IPS DF 19.7 (cell line): ENCODE data around the gene SNTB2.

Experiments used
- DNase-seq: peaks from one replicate; pipeline ENCODE4 v3.0.0-alpha.2; 2013; ENCODE audit warnings: low read depth, low spot score

Gene SNTB2

DNA sequence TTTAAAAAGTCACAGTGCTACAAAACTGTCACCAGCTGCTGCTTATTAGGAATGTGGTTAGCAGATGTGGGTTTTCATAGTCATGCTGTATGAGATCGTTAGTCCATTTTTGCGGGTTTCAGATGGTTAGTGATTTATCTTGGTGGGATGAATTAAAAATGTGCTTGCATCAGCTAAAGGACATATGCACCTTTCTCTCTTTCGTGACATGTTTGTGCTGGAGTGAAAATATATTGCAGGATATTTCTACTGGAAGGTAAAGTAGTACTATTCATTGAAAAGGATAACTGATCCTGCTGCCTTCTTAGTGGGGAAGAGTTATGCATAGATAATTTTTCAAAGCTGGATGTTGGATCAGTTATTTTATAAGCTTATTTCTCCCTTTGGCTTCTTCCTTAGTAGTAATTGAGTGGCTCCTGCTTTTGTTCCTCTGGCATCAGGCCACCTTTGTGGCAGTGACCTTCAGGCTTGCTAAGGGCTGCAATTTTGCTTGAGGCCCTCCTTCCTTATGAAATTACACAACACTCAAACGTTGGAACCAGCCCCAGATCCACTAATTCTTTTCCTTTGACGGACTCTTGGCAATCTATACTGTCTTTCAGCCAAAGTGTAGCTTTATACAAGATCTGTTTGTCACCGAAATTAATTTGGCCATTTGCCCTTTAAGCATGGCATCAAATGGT is 7.5 kb upstream of the SNTB2 start:
- DNase-seq = no peak

DNA sequence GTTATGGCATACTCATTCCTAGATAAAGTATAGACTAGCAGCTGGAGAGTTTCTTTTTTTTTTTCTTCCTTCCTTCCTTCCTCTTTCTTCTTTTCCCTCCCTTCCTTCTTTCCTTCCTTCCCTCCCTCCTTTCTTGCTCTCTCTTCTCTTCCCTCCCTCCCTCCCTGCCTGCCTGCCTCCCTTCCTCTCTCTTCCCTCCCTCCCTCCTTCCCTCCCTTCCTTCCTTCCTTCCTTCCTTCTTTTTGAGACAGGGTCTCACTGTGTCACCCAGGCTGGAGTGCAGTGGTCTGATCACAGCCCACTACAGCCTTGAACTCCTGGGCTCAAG is 7.0 kb upstream of the SNTB2 start:
- DNase-seq = no peak

DNA sequence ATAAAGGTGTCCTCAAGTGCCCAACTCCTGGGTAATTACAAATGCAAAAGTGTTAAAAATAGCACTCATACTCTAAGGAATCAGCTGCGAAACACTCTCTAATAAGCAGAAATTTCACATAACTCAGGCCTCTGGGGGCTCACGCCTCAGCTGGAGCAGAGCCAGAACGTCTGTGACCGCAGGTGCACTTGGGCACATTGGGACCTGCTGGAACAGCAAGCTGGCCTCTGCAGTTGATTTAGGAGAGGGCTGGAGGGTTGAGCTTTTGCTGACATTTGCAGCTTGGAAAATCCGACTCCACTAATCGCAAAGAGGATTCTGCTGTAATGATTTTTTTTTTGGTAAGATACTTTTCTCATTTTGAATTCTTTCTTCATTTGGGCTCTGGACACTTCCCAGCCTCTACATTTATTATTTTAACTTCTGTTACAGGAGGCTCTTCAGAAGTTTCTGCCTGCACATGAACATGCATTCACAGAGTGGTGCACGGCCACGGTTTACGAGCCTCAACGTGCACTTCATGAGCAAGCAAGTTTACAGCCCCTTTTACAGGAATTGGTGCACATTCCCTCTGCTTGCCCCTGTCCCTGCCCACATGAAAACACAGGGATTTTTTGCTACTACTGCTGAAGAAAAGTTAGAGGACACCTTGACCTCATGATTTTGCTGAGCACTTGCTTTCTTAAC is 4.1 kb upstream of the SNTB2 start:
- DNase-seq = no peak

DNA sequence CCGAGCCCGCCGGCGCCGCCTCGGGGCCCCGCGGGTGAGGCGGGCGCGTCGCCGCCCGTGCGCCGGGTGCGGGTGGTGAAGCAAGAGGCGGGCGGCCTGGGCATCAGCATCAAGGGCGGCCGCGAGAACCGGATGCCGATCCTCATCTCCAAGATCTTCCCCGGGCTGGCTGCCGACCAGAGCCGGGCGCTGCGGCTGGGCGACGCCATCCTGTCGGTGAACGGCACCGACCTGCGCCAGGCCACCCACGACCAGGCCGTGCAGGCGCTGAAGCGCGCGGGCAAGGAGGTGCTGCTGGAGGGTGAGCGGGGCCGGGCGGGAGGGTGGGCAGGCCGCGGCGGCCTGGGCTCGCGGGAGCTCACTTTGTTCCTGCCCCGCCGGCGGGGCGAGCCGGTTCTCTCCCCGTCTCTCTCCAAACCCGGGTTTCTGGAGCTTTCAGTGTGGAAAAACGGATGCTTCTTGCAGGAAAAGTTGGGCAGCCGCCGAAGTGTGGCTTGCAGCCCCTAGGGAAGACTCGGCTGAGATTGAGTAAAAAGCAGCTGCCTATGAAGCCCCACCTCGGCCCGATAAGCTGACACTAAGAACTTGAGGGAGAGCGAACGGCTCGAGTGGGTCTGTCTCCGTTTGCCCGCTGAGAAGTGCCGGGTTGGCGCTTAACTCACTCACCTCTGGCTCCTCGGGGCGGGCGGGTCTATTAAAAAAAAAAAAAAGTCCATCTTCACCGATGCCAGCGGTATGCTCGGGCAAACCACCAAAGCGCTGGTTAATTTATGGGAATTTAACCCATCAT is 677 bp downstream of the SNTB2 start:
- DNase-seq = no peak

DNA sequence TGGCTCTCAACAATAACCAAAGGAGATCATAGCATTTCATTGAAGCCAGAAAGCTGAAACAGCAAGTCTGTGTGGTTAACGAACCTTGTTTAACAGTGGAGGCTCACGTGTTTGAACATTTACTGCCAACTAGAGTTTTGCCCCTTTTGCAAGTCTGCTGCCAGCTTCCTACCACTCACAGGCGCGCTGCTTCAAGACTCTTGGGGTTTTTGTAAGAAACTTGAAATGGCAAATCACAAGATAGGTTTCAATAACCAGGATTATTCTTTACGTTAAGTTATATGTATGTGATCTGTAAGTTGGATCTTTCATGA is 1.2 kb downstream of the SNTB2 start:
- DNase-seq = no peak

DNA sequence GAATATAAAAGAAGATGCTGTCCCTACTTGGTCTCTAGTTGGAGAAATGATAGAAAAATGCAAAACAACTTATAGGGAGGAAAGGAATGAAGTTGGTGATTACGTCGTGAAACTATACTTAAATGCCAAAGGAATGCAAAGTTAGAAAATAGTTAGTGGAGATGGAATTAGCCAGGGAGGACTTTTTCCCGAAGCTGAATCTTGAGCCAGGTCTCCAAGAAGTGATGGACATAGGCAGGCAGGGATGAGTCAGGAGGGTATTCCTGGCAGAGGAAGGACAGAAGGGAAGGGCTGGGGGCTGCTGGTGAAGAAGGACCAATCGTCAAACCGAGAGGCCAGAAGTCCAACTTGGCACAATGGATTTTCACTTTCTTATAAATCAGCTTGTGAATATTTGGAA is 1.8 kb downstream of the SNTB2 start:
- DNase-seq = no peak

DNA sequence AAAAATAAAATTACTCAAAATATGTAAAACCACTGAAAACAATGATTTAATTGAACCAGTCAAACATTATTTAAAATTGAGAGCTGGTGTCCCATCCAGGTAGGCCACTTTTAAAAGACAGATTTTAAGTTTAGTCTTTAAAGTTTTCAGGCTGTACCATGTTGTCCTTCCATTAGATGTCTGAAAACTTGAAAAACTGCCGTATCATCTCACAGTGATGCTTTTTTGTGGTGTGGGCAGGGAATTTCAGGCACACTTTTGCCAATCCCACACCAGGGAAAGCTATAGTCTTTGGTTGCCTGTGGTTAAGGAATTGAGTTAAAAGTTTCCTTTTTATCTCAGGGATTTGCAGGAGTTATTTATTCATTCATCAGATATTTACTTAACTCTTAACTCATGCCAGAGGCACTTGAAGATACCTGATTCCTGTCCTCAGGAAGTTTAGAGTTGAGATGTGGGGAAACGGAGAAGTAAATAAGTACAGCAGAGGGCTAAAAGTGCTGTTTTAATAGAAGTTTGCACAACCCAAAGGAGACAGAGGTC is 3.2 kb downstream of the SNTB2 start:
- no peak for DNase-seq

DNA sequence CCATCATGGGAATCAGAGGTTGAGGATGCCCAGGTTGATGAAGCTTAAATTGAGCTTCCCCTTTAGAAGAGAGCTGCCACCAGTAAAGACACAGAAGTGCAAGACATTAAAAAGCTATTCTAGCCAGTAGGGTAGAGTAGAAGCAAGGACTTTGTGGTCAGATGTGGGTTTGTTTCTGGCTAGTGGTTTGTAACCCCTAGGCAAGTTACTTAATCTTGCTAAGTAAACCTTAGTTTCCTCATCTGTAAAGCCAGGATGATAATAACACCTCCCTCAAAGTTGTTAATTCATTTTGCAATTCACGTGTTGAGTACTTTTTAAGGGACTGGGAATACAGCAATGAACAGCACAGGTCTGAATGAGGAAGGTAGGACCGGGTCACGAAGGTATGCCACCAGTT is 3.6 kb downstream of the SNTB2 start:
- no peak for DNase-seq

DNA sequence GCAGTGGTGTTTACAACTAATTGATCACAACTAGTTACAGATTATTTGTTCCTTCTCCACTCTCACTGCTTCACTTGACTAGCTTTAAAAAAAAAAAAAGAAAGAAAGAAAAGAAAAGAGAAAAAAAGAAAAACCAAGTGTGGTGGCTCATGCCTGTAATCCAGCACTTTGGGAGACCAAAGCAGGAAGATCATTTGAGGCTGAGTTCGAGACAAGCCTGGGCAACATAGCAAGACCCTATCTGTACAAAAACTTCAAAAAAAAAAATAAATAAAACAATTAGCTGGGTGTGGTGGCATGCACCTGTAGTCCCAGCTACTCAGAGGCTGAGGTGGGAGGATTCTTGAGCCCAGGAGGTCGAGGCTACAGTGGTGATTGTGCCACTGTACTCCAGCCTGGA is 4.2 kb downstream of the SNTB2 start:
- DNase-seq = no peak

DNA sequence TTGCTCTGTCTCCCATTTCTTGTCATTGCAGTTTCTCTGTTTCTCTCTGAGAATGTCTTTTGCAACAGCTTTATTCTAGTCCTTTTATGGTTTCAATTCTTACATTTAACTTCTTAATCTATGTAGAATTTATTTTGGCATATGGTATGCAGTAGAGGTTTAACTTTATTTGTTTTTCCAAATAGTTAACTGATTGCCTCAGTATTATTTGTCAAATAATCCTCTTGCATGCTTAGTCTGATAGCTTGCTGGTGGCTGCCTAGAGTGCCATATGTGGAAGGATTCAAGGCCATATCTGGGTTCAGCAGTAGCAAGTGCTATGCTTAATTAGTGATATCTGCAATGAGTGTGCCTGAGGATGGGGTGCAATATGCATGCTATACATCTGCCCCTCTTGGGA is 6.9 kb downstream of the SNTB2 start:
- no peak for DNase-seq

DNA sequence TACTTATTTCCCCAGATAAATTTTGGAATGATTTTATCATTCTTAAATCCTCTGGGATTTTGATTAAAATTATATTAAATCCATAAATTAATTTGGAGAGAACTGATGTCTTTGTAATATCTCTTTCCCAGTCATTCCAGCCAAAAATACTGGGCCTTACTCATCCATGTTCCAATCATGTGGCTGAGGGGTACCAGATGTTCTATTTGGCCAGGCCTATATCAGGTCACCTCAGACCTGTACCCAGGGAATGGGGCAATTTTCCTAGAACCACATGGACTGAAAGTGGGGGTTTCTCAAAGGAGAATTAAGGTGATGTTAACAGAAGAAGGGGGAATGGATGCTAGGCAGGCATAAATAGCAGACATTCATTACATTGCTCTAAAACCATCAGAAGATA is 7.5 kb downstream of the SNTB2 start:
- DNase-seq = no peak

DNA sequence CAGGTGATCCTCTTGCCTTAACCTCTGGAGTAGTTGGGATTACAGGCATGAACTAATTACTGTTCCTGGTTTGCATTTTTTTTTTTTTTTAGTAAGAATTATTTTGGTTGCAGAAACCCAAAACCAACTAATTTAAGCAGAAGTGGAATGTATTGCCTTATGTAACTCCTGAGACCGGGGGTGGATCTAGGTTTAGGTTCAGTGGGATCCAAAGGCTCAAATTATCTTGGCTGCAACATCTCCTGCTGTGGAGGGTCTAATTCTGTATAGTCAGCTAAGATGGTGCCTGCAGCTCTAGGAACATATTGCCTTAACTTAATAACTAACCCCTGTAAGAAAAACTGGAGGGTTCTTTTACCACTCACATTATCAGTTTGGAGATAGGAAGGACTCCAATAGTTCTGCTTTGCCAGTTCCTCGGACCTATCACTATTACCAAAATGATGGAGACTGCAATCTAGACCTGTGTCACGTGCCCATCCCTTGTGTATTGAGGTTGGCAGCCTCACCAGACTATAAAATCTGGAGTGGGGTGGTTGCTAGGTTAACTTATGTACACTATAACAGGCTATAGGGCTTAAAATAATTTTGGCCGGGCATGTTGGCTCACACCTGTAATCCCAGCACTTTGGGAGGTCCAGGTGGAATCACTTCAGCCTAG is 8.5 kb downstream of the SNTB2 start:
- no peak for DNase-seq

DNA sequence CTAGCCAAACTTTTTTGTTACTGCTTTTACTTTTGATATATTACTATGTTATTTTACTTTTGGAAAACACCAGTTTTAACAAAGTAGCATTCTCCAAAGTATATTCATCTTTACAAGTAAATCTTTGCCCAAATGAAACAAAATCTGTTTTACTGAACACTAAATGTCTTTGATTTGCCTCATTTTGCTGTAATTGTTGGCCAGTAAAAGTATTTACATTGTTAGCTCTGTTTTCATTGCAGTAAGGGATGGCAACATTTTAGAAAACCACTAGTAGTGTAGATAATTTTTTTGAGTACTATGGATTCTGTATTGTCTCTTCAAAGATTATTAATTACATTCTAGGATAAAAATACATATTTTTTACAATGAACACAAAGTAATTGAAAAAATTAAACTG is 10.6 kb downstream of the SNTB2 start:
- DNase-seq = no peak

DNA sequence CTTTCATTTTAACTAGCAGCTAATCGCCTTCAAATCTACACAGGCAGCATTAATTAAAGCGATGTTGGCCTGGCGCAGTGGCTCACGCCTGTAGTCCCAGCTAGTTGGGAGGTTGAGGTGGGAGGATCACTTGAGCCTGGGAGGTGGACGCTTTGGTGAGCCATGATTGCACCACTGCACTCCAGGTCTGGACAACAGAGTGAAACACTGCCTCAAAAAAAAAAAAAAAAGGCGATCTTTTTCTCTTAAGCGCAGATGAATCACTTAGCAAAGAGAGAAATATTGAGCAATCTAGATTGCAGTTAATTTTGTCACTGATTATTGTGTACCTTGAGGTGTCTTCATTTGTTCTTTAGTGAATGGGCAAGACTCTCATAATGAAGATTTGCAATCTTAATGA is 12.4 kb downstream of the SNTB2 start:
- DNase-seq = no peak

DNA sequence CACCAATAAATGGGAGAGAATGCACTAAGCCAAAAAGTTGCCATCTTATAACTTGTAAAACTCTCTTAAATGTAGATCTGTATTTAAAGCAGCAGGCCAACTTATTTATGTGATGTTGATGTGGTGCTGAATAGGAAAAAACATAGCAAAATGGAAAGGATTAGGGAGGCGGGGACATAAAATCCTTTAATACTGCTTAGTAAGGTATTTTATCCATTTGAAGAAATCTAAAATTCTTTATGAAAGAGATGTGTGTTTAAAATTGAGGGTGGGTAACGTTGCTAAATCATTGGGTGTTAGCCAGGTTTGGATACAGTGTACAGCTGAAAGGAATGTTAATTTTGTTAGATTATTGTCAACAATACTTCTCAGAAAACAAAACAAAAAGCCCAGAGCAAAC is 14.3 kb downstream of the SNTB2 start:
- no peak for DNase-seq

DNA sequence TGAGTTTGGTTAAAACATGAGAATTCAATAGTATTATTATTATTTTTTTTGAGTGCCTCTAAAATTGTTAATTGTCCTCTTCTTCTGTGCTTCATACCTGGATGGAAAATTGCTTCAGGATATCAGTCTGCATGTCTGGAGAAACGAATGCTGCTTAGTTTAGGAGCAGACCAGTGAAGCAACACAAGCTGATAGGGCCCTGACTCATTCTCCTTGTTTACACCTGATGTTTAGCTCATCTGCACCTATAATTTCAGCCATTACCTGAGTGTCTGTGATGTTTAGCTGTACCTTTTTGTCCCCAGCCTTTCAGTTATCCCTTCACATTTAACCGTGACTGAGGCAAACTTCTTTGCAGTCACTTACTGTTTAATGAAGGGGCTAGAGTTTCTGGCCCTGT is 14.8 kb downstream of the SNTB2 start:
- no peak for DNase-seq

DNA sequence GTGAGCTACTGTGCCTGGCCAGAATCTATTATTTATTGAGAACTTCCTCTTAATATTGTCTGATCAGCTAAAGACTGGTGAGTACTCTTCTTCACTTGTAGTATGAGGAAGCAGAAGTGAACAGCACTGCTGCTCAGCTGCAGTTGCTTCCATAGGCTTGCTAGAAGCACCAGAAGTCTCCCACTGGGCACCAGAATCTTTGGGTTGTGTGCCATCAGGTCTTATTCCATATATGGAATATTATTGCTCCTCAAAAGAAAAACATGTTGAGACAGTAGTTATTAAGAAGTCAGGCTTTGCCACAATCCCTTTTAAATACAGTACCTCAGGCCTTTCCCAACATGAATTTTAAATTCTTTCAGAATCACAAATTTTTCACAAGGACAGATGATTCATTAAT is 17.2 kb downstream of the SNTB2 start:
- no peak for DNase-seq

DNA sequence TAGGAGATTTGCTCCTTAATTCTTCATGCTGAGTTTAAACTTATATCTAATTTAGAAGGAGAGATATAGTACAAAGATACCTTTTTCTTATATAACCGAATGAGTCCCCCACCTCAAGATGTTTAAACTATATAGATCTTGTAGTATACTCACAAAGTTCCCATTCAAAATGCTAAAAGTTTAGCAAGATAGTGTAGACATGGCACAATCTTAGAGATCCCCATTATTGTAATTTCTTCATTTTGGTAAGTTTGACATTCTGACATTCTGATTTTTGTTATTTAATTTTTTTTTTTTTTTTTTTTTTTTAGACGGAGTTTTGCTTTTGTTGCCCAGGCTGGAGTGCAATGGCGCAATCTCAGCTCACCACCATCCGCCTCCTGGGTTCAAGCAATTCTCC is 22.8 kb downstream of the SNTB2 start:
- DNase-seq = no peak

DNA sequence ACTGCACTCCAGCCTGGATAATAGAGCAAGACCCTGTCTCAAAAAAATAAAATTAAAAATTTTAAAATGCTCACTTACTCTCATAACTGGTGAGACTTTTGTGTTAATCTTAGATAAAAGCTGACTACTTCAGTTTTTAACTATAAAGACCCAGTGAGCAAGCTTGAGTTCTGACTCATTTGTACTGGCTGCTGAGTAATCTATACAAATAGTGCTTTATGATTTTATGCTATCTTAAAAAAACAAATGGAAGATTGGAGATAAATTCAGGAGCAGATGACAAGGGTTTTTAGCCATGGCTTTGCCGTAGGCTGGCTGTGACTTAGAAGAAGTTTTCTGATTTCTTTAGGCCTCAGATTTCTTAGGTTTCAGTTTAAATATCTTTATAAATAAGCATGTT is 30.5 kb downstream of the SNTB2 start:
- no peak for DNase-seq

DNA sequence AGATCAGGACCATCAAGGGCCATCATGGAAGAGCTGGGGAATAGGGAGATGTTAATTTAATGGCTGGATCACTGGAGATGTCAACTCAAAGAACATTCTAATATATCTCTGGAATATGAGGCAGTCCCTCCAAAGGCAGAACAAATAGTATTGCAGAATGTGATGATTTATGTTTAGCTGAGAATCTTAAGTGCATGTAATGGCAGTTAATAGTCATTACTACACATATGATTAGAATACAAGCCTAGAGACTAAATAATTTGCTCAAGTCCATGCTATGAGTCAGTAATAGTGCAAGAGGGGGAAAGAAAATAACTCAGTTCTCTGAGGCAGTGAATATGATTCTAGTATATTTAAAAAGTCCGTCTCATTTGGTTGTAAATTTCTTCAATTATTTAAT is 32.3 kb downstream of the SNTB2 start:
- no peak for DNase-seq

DNA sequence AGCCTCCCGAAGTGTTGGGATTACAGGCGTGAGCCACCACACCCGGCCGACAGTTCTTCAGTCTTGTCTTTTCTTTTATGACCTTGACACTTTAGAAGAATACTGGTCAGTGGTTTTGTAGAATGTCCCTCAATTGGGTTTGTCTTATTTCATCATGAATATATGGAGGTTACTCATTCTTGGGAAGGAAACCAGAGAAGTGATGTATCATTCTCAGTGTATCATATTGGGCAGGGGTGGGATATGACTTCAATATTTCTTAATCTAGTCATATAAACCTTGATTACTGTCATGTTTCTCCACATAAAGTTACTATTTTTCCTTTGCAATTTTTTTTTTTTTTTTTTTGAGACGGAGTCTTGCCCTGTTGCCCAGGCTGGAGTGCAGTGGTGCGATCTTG is 36.9 kb downstream of the SNTB2 start:
- DNase-seq = no peak

DNA sequence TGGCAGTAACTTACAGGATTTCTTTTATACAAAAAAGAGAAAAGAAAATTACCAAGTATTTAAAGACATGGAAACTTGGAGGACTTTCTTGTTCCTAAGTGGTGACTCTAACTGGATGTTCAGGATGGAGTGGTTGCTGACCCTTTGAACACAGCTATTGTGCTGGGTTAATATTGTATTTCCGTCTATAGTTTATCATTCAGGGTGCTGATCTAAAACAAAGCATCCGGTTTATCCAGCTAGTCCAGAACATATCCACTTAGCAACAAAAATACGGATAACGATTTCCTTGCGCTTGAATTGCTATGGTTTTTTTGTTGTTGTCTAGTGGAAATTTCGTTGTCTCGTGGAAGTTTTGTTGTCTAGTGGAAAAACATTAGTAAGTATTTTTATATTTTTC is 38.2 kb downstream of the SNTB2 start:
- no peak for DNase-seq

DNA sequence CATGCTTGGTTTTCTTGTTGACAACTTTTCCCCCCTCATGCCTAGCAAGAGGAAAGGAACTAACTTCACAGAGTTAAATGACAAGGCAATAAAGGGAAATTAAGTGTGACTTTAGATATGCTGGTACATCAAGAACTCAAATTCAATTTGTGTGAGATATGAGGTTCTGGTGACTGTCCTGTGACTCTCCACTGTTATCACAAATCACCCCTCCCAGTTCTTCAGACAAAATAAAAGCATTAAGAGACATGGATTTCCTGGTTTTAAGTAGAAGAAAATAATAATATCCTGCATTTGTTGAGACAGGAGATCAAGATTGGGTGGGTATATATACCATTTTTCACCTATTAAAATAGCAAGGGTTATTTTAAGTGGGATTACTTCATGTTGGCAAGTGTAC is 46.2 kb downstream of the SNTB2 start:
- DNase-seq = no peak
